HG02885 (cell line): Measurements from ENCODE around the gene TBXAS1.

Experiments
- ATAC-seq: cut with Tn5 transposase; IDR thresholded peaks from one replicate; pipeline ENCODE4 v1.9.1; 2021; ENCODE audit warnings: mild to moderate bottlenecking; ENCODE audit not compliant: unreplicated experiment, poor library complexity

Gene TBXAS1

GRCh38 chr7:139966949-139967348, 137.9 kb downstream of the TBXAS1 start:
- ATAC-seq: no peak

DNA sequence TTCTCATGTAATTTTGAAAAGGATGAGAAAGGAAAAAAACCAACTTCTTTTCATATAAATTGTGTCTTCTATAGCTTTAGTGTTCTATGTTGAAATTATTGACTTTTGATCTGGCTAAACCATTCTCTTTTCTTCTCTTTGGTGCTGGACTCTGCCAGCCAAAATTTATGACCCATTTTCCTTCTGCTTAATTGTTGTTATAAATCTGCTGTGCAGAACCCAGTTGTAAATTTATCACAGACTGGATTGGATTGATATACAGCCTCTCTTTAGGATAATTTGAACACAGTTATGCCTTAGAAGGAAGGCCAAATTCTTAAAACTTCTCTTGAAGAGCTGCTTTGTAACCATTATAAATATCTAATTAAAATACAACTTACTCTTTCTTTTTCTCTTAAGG, 139.9 kb downstream of the TBXAS1 start:
- ATAC-seq: no peak

DNA sequence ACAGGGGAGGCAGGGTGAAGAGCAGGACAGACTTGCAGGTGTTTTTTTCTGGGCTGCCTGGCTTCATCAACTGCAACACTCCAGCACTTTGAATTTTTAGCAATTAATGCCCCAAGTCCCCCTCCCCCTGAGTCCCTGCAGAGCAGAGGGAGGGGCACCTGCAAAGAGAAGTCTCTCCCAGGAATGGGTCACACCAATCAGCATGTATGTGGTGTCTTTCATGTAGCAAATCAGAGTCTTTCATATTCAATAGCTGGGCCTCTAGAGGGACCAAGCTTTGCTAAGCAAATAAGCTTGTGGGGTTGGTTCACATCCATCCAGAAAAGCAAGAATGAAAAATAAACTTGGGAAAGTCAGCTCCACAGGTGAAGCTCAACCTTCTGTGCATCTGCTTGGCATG, 143.0 kb downstream of the TBXAS1 start:
- ATAC-seq: no peak

DNA sequence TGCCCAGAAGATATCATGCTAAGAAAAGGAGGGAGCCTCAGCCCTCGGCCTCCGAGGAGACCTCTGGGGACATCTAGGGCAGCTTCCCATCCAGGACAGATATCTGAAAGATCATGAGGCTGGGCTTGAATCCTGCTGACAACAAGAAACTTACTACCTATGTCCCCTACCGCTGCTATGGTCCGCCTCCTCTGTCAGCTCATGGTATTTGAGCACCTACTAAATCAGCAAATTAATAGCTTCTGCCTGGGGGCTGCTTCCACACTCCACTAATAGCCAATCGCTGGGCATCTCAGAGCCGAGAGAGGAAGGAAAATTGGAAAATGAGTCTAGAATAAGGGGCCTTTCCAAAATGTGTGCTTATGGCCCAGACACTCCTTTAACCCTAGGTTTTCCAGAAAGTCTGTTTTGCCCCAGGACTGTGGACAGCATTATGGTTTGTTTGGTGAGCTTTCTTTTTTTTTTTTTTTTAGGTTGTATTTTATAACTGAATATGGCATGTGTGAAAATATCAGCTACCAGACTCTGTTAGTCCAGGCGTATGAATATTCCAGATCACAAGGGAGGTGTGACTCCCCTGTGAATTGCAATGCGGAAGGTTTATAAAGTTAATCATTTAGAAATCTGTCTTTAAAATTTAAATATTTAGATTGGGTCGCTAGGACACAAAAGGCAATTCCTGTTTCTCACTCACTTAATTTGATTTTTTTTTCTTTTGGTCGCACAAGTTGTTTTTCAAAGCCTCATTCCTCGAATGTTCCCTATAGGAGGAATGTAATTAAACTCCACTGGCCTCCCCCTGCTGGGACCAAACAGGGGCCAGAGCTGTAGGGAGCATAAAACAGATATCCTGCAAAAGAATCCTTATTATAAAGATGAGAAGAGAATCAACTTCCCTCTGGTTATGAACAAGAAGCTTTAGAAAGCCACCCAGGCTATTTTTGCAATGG, 144.3 kb downstream of the TBXAS1 start:
- ATAC-seq: no peak

DNA sequence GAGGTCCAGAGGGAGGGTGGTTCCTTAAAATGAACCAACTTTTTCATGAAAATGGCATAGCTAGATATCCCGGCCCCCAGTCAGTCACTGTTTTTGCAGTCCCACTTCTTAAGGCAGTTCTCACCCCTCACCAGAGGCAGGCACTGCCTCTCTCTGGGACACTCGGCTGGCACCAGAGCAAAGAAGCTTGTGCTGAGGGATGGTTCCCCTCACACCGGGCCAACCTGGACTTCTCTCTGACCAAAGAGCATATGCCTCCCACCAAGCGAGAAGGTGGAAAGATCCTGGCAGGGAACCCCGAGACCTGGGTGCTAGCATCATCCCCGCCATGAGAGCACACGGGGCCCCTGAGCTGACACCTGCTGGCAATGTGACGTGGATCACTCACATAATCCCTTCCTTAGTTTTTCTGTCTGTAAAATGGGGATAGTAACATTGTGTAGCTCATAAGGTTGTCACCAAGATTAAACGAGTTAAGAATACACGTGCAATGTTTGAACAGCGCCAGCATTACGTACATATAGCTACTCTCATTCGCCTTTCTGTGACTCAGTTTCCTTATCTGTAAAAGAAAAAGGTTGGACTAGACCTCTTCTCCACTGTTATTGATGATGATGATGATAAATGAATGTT, 145.2 kb downstream of the TBXAS1 start:
- no peak for ATAC-seq

DNA sequence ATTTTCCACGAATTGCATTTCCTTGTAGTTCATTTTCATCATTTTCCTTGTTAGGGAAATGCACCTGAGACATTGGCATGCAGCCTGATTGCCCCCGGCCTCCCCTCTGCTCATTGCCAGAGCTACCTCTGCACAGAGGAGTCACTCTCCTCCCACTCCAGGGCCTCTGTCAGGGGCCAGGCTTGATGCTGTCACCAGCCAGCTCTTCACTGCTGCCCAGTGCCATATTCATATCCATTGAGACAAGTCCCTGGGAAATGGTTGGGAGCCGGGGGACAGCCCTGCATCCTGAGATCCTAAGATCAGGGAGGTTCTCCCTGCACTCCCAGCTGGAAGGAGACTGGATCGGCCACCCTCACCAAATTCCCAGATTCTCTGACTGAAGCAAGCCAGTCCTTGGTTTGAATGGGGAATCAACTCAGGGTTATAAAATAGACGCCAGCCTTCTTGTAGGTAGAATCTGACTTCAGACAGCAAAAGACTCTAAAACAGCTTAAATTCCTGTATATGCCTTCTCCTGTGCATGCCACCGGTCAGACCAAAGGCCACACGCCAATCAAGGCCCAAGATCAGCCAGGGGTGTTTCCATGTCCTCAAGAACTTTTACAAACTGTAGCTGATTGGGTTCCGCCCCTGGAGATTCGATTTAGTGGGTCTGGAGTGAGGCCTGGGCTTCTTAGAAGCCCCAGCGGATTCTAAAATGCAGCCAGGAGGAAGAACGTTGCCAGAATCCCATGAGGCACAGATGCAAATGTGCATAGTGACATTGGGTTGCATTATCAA, 147.2 kb downstream of the TBXAS1 start:
- no peak for ATAC-seq

DNA sequence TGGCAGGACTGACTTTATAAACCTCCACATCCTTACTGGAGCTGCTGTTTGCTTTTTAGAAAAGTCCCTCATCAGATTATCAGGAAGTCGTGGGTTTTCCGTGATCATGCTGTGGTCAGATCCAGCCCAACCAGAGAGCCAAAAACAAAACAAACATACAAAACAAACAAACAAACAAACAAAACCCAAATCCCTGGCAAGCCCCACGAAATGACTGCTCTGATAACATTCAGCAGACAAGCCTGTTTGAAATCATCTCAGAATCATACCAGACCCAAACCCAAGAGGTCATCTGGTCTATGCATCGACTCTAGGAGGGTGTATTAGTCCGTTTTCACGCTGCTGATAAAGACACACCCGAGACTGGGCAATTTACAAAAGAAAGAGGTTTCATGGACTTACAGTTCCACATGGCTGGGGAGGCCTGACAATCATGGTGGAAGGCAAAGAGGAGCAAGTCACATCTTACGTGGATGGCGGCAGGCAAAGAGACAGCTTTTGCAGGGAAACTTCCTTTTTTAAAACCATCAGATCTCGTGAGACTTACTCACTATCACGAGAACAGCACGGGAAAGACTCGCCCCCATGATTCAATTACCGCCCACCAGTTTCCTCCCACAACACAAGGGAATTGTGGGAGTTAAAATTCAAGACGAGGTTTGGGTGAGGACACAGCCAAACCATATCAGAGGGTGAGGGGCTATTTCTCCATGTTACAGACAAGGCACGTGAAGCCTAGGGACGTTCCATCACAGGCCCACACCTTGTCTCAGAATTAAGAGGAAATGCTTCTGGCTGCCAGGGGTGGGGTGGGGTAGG, 148.0 kb downstream of the TBXAS1 start:
- no peak for ATAC-seq

DNA sequence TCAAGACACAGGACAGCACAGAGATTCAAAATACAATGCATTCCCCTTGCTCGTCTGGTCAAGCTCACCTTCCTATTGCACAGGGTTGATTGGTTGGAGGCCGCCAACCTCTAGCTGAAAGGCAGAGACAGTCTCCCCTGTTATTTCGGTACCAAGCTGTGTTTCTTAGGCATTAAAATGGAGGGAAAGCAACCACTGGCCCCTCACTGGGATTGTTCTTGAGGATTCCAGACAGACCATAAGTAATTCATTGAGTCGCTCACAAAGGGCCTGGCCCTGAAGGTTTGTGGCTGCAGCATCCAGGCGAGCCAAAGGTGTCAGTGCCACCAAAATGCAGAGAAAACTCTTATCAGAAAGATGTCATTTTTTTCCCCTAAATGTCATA, 152.4 kb downstream of the TBXAS1 start:
- no peak for ATAC-seq

GRCh38 chr7:139982927-139983920, 154.2 kb downstream of the TBXAS1 start:
- ATAC-seq: no peak

GRCh38 chr7:139984642-139985539, 155.8 kb downstream of the TBXAS1 start:
- ATAC-seq: no peak

- ATAC-seq: no peak
Observed at GRCh38 chr7:139985811-139986210, 156.7 kb downstream of the TBXAS1 start.

- no peak for ATAC-seq
Observed at GRCh38 chr7:139987691-139988516, 158.8 kb downstream of the TBXAS1 start.

DNA sequence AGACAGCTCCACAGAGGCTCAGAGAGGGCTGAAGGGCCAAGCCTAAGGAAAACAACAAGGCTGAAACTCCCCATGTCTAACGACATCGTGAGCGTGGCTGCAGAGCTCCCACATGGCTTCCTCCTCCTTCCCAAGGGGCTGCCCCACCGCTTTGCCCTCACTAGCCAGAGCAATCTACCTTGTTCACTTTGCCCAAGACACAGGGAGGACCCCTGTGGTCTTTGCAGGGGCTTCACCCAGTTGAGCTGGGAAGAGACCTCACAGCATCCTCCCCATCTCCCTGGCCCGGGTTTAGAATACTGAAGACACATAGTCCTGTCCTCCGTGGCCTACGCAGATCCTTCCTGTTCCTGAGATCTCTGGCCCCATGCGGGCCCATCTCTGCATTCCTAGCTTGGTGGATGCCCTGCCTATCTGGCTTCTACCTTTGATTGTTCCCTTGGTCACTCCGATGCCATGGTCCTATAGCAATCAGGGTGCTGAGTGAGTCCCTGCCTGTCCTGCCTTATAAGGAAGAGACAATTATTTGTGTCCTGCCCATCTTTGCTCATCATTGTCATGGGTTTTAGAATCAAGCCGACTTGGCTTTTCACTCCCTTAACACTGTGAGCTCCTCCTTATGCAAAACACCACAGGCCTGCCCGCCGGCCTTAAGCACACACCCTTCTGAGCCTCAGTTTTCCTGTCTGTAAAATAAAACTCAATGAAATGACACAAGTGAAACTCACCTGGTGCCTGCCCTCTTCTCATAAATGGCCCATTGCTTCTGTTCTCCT, 160.5 kb downstream of the TBXAS1 start:
- ATAC-seq: no peak

- no peak for ATAC-seq
Observed at GRCh38 chr7:139990142-139990535, 161.1 kb downstream of the TBXAS1 start.

DNA sequence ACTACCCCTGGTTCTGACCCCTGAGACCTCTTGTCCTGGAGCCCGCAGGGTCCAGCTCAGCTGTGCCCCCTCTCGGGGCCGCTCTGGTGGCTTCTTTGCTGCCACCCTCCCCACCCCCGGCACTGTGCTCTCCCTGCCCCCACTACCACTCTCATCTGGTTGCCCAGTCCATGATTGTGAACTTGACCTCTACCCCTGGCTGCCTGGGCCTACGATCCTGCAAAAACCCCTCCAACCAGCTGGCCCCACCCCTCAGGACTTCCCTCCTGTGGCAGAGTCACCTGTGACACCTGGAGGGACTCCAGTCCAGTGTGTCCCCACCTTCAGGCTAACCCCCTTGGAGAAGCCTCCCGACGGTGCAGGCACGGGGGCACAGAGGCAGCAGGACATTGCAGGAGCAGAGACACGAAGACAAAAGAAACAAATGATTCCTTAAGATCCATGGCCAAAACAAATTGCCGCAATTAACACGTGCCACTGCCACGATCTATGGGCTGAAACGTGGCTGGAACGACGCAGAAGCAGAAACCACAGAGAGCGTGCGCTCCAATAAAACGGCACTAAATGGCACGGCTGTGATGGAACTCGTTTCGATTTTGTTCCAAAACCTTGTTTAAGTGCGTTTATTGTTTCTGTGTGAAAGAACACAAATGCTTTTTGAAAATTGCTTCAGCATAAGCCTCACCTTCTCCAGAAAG, 161.7 kb downstream of the TBXAS1 start:
- no peak for ATAC-seq

DNA sequence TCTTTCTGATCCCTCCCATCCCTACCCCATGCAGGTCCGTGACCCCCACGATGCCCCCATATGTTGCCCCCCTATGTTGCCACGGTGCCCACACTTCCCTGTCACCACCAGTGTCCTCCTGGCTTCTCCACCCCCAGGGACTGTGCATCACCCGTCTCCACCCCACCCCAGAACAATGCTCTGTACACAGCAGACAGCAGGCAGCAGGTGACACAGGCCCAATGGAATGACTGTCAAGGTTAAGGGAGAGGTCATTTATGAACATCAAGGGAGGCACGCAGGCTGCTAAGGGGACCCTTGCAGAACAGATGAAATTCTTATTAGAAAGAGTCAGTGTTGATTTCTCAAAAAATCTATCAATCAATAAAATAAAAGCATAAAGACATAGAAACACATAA, 162.2 kb downstream of the TBXAS1 start:
- no peak for ATAC-seq
